IPS-20b (cell line): ENCODE data around the gene ERFL.
"Not testable (repeated sequence)": the region's sequence is repeated elsewhere in the genome, so short reads cannot be mapped to it uniquely, and the experiment has no call there.

Source experiments
- H3K27ac ChIP-seq: one replicate; pipeline ENCODE4 v1.5.1; 2013; ENCODE audit warnings: low read length
- H3K27me3 ChIP-seq: 2 replicates; pipeline ENCODE4 v1.6.1; 2013; ENCODE audit warnings: mild to moderate bottlenecking, low read length, inconsistent platforms; ENCODE audit not compliant: insufficient read depth
- H3K36me3 ChIP-seq: 2 replicates; pipeline ENCODE4 v1.6.1; 2013; ENCODE audit warnings: low read depth, mild to moderate bottlenecking, inconsistent platforms, low read length, moderate library complexity; ENCODE audit not compliant: insufficient read depth
- H3K4me1 ChIP-seq: 2 replicates; pipeline ENCODE4 v1.6.1; 2013; ENCODE audit warnings: mild to moderate bottlenecking, control low read depth, inconsistent platforms, low read length, moderate library complexity; ENCODE audit not compliant: insufficient read depth
- H3K4me3 ChIP-seq: 2 replicates; pipeline ENCODE4 v1.5.1; 2013; ENCODE audit warnings: mild to moderate bottlenecking, low read length, inconsistent platforms
- H3K9ac ChIP-seq: 2 replicates; pipeline ENCODE4 v1.6.1; 2013; ENCODE audit warnings: low read depth, mild to moderate bottlenecking, inconsistent platforms, low read length, moderate library complexity
- H3K9me3 ChIP-seq: 2 replicates; pipeline ENCODE4 v1.6.1; 2013; ENCODE audit warnings: mild to moderate bottlenecking, low read depth, low read length, inconsistent platforms; ENCODE audit not compliant: insufficient read depth

Gene ERFL

DNA sequence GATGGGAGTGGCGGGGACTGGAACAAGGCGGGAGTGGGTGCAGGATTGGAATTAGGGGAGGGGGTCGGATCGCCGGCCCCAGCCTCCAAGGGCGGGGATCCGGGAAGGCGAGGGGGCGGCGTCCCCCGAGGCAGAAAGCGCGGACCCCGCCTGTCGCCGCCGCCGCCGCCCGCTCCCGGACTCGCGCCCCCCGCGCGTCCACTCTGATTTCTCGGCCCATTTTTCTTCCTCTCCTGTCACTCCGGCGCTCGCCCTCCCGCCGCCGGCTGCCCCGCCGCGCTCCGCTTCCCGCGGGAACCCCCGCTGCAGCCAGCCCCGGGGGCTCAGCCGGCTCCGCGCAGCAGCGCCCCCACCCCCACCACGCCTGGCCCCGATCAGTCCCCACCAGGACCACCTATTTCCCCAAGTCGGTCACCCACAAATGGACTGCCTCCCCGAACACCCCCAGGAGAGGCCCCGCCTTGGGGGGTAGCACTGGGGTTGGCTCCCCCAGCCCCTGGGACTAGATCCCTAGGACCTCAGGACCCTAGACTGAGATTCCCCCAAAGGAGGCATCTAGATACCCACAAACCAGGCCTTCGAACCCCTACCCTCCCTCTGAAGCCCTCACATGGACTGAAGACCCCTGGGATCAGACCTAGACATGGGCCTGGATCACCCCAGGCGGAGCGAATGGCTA, 12.6 kb upstream of the ERFL start:
- Histone ChIP-seq H3K9me3 (no peaks in the 10 kb centered on the region), H3K4me3 (peak overlapping the region; percentile 73; the same call in 1 of the 2 replicates), H3K4me1 (no peaks in the 10 kb centered on the region), H3K9ac (peak overlapping the region; percentile 41; the same call in 1 of the 2 replicates), H3K36me3 (no peaks in the 10 kb centered on the region), H3K27me3 (peaks cover 56% of the 10 kb centered on the region), H3K27ac (no peak overlapping the region)

DNA sequence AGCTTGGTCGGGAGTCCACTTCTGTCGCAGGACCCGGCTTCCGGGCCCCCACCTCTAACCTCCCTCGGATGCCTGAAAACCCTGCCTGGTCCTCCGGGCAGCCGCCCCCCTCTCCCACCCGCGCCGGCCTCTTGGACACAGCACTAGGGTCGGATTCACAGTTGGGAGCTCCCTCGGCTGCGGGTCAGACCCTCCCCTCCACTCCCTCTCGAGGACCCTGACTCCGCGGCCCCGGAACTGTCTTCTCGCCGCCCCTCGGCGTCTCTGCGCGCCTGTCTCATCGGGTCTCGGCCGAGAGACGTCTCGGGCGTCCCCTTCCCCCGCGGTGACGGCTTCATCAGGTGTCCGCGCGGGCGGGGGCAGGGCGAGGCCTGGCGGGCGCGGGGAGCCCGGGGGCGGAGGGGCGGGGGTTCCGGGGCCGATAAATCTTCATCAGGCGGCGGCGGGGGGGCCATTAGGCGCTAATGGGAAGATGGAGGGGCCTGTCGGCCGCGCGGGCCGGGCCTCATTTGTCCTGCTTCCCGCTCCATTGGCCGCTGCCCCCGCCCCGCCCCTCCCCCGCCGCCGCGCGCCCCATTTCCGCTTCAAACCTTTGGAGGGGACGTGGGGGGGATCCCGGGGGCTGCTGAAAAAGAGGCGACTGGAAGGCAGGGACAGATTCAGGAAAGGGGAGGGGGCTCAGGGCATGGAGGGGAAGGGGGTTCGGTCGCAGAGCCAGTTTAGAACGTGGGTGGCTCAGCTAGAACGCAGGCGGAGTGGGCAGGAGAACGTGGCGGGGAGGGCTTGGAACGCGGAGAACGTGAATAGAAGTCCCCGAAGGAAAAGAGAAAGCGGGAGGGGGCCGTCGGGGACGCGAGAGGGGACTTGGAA, 11.8 kb upstream of the ERFL start:
- Histone ChIP-seq H3K27me3 (peaks cover 63% of the 10 kb centered on the region), H3K36me3 (no peaks in the 10 kb centered on the region), H3K4me3 (peak overlapping the region; percentile 73; the same call in 1 of the 2 replicates), H3K27ac (no peak overlapping the region), H3K9ac (peak overlapping the region; percentile 41; the same call in 1 of the 2 replicates), H3K9me3 (no peaks in the 10 kb centered on the region), H3K4me1 (no peaks in the 10 kb centered on the region)

DNA sequence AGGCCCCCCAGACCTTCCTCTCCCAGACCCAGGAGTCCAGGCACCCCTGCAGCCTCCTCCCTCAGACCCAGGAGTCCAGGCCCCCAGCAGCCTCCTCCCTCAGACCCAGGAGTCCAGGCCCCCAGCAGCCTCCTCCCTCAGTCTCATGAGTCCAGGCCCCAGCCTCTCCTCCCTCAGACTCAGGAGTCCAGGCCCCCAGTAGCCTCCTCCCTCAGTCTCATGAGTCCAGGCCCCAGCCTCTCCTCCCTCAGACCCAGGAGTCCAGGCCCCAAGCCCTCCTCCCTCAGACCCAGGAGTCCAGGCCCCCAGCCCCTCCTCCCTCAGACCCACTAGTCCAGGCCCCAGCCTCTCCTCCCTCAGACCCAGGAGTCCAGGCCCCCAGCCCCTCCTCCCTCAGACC, 11.0 kb upstream of the ERFL start:
- not testable (repeated sequence) for H3K36me3 ChIP-seq, H3K9ac ChIP-seq, H3K4me3 ChIP-seq, H3K4me1 ChIP-seq, H3K9me3 ChIP-seq, H3K27ac ChIP-seq
- H3K27me3 ChIP-seq = peaks cover 72% of the 10 kb centered on the region

DNA sequence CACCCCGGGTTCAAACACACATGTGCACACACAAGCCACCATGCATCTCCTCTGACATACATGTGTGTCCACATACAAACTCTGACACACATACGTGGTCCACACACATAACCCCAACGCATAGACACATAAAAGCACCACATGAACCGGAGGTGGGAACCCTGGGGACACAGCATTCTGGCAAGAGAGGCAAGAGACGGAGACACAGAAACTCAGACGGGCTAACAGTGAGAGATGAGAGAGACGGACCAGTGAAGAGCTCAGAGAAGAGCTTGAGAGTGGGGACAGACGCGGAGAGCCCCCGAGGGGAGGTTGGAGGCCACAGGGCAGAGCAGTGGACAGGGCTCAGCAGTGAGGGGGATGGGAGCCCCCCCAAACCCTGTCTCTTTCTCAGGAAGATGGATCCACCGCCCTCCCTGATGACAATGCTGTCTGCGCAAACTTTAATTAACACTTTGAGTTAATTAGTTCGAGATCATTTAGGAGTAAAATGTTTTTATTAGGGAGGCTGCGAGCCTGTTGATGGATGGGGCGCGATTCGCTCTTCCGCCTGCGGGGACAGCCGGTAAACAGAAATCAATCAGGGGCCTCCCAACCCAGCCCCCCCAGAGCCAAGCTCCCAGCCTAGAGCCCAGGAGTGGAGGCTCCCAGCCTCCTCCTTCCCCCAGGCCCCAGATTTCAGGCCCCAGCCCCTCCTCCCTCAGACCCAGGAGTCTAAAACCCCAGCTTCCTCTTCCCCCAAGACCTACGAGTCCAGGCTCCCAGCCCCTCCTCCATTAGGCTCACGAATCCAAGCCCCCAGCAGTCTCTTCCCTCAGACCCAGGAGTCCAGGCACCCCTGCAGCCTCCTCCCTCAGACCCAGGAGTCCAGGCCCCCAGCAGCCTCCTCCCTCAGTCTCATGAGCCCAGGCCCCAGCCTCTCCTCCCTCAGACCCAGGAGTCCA, 9.5 kb upstream of the ERFL start:
- H3K9me3 ChIP-seq = no peaks in the 10 kb centered on the region
- H3K27me3 ChIP-seq = peaks cover 84% of the 10 kb centered on the region
- no peak overlapping the region for H3K27ac ChIP-seq
- H3K4me3 ChIP-seq = no peak overlapping the region
- H3K4me1 ChIP-seq = no peaks in the 10 kb centered on the region
- no peak overlapping the region for H3K9ac ChIP-seq
- no peaks in the 10 kb centered on the region for H3K36me3 ChIP-seq

DNA sequence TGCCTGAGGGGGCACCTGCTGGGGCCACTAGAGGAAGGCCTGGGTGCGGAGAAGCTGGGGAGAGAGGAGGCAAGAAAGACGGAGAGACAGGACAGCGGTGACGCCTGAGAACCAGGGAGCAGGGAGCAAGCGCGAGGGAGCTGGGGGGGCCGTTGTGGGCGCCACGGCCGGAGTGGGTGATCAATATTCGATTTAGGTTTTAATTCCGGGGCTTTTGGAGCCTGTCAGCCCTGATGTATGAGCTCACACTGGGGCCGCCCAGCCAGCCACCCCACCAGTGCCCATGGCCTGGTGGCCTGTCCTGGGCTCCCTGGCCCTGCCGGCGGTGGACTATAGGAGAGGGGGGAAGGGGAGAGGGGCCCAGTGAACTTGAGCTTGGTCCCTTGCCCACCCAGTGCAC, 8.7 kb upstream of the ERFL start:
- H3K4me1 ChIP-seq = no peaks in the 10 kb centered on the region; the same call in 1 of the 2 replicates
- H3K27ac ChIP-seq = no peak overlapping the region
- no peaks in the 10 kb centered on the region for H3K36me3 ChIP-seq
- H3K9me3 ChIP-seq = no peaks in the 10 kb centered on the region
- H3K9ac ChIP-seq = no peak overlapping the region
- no peak overlapping the region for H3K4me3 ChIP-seq
- H3K27me3 ChIP-seq = peaks cover 89% of the 10 kb centered on the region

DNA sequence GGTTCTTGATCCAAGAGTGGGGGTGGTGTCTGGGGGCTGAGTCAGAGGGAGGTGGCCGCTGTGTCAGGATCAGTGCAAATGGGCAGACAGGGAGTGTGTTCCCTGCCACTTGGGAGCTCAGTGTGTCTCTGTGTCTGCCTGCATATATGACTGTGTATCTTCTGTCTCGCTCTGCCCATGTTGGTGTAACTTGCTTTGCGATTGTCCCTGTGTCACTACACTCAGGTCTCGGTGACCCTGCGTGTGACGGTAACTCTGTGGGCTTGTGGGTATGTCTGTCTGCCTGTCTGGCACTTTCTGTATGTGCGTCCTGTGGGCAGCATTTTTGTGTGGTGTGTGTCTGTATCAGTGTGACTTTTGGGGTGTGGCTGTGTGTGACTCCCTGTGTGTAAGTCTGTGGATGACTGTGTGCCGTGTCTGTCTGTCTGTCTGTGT, 8.2 kb upstream of the ERFL start:
- Histone ChIP-seq H3K9ac (no peak overlapping the region), H3K27me3 (peaks cover 89% of the 10 kb centered on the region), H3K4me3 (no peak overlapping the region)

DNA sequence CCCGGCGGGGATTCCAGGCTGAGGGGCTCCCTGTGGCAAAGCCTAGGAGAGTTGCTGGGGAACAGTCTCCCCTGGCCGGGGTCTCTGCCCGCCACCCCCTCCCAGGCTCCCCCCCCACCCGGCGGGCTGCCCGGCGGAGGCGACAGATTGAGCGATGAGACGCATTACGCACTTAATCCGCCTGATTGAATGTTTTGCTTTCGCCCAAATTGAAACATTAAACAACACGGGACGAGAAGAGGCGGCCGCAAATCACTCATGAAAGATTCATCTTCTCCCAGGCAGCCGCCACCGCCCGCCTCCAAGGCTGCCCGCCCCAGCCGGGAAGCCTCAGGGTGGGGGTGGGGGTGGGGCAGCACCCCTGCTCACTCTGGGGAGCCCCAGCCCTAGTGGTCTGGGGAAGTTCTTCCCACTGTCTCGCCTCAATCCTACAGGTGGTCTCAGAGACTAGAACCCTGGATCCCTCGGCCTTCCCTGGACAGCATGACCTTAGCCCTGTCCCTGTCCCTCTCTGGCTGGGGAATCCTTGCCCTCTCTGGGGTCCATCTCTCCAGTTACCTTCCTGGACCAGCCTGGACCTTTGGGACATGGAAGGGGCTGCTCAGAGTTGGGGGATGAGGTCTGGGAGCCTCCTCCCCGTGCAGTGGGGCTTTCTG, 7.6 kb upstream of the ERFL start:
- Histone ChIP-seq H3K9me3 (no peaks in the 10 kb centered on the region), H3K9ac (no peak overlapping the region), H3K27me3 (peaks cover 89% of the 10 kb centered on the region), H3K36me3 (no peaks in the 10 kb centered on the region), H3K27ac (no peak overlapping the region), H3K4me3 (no peak overlapping the region), H3K4me1 (peaks cover 6% of the 10 kb centered on the region)

More for the DNA sequence above, 8.2 kb upstream of the ERFL start:
- H3K27ac ChIP-seq = no peak overlapping the region
- no peaks in the 10 kb centered on the region for H3K9me3 ChIP-seq
- H3K4me1 ChIP-seq = peaks cover 4% of the 10 kb centered on the region
- no peaks in the 10 kb centered on the region for H3K36me3 ChIP-seq

DNA sequence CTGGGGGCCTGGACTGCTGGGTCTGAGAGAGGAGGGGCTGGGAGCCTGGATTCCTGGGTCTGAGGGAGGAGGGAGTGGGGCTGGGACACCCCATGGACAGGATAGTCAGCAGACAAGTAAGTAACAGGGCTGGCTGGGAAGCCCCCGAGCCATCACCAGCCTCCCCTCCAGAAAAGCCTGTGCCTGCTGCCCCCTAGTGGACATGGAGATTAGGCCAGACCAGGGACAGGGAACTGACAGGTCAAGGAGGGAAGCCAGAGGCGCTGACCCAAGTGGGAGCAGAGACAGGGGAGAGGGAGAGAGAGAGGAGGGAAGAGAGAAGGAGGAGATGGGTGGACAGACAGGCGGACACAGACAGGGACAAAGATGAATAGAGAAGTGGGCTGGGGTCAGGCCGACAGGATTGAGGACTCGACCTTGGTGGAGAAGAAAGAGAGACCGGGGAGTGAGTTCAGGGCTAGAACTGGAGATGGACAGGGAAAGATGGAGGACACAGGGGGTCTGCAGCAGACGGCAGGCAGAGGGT, 6.7 kb upstream of the ERFL start:
- Histone ChIP-seq H3K4me1 (peaks cover 6% of the 10 kb centered on the region), H3K9me3 (no peaks in the 10 kb centered on the region), H3K9ac (no peak overlapping the region), H3K4me3 (no peak overlapping the region), H3K27ac (no peak overlapping the region), H3K36me3 (no peaks in the 10 kb centered on the region), H3K27me3 (peaks cover 91% of the 10 kb centered on the region)

DNA sequence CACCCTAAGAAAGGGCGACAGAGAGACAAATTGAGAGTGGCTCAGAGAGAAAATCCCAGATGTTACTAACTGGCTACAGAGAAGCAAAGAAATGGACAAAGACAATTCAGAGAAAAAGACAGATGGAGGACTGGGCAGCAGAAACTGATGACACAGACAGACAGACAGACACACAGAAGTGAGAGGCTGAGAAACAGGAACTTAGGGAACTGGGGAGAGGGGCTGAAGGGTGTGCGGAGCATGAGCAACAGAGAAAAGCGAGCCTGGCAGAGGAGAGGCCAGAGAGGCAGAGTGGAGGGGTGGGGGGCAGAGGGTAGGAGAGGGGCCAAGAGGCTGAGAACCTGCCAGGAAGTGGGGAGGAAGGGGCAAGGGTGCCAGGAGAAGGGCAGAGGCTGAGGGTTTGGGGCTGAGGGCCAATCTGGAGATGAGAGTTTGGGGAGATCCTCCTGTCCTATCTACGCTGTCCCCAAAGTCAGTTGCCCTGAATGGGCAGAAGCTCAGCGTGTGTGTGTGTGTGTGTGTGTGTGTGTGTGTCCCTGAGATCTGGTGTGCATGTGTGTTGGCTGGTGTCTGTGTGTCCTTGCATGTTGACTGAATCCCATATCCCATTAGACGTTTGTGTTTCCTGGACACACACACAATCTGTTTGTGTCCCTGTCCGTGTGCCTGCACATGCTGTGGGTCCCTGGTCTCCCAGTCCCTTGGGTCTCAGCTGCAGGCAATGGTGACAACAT, 5.6 kb upstream of the ERFL start:
- Histone ChIP-seq H3K27me3 (peaks cover 95% of the 10 kb centered on the region), H3K4me1 (peaks cover 6% of the 10 kb centered on the region), H3K4me3 (no peak overlapping the region), H3K27ac (no peak overlapping the region), H3K36me3 (no peaks in the 10 kb centered on the region), H3K9me3 (no peaks in the 10 kb centered on the region), H3K9ac (no peak overlapping the region)

DNA sequence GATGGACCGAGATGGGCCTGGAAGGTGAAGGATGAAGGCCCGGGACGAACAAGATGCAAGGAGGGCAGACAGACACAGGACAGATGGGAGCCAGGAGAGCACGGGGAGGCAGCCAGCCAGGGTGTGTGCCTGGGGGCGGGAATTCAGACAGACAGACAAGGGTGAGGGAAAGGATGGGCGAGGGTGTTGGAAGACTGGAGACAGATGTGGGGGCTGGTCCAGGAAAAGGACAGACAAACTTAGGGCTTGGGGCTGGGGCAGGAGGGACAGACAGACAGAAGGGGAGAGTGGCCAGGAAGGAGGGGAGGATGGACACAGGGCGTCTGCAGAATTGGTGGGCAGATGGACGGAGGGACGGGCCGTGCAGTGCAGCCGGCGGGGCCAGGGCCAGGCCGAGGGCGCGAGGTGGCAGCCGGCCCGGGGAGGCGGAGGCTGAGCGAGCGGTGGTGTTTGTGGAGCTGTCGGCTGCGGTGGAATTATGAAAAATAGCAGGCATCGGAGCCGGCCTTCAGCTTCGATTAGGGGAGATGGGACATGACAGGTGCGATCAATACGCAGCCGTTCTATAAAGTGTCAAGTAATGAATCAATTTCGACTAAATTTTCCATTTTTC, 4.6 kb upstream of the ERFL start:
- Histone ChIP-seq H3K27me3 (peaks cover 100% of the 10 kb centered on the region), H3K36me3 (no peaks in the 10 kb centered on the region), H3K4me1 (peaks cover 6% of the 10 kb centered on the region), H3K9ac (no peak overlapping the region), H3K9me3 (no peaks in the 10 kb centered on the region), H3K4me3 (no peak overlapping the region), H3K27ac (no peak overlapping the region)
